ENCODE measurements around the gene RNLS. TPM values are rescaled to one million over a fixed set of nuclear protein-coding genes. Genes with fewer than 3 reads are reported as not detected.

Gene RNLS
- total and polyA plus RNA-seq, 7 donors, result 3.9 to 19.2 (median 8.8) TPM

DNA sequence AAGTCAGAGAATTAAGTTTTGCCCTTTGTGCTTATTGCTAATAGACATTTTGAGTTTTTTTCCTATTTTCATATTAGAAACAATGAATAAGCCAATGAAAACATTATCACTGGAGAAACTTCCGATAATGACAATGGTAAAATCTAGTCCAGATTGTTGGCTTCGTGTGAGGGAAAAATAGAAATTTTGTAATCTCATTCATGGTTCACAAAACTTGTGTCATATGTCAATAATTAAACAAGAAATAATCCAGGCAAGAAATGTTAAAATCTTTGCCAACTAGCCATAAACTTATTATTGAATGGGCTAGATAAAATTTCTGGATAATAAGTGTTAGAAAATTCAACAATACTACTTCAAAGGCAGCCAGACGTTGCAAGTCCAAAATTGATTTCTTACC is 36.6 kb downstream of the RNLS start:
- Histone ChIP-seq H3K27ac (no peak overlapping the region), H3K4me3 (no peak overlapping the region), H3K9me3 (no peaks in the 10 kb centered on the region), H3K36me3 (no peaks in the 10 kb centered on the region), H3K27me3 (no peaks in the 10 kb centered on the region), H3K4me1 (no peaks in the 10 kb centered on the region)
- no peak for TF ChIP-seq POLR2A (IDR thresholded peaks at IDR 0.05)
- TF ChIP-seq, protein P1, sequence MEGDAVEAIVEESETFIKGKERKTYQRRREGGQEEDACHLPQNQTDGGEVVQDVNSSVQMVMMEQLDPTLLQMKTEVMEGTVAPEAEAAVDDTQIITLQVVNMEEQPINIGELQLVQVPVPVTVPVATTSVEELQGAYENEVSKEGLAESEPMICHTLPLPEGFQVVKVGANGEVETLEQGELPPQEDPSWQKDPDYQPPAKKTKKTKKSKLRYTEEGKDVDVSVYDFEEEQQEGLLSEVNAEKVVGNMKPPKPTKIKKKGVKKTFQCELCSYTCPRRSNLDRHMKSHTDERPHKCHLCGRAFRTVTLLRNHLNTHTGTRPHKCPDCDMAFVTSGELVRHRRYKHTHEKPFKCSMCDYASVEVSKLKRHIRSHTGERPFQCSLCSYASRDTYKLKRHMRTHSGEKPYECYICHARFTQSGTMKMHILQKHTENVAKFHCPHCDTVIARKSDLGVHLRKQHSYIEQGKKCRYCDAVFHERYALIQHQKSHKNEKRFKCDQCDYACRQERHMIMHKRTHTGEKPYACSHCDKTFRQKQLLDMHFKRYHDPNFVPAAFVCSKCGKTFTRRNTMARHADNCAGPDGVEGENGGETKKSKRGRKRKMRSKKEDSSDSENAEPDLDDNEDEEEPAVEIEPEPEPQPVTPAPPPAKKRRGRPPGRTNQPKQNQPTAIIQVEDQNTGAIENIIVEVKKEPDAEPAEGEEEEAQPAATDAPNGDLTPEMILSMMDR (IDR thresholded peaks at IDR 0.05), result no peak
- no peak for TF ChIP-seq EP300 (IDR thresholded peaks at IDR 0.05)
- no peak for TF ChIP-seq POLR2AphosphoS5 (IDR thresholded peaks at IDR 0.05)
- 27 to 63% methylated on average over 3 of the region's 3 CpGs for WGBS, 2 donors
- intact Hi-C loops (cut with DNase I), result no loop called here
- no peak for DNase-seq

DNA sequence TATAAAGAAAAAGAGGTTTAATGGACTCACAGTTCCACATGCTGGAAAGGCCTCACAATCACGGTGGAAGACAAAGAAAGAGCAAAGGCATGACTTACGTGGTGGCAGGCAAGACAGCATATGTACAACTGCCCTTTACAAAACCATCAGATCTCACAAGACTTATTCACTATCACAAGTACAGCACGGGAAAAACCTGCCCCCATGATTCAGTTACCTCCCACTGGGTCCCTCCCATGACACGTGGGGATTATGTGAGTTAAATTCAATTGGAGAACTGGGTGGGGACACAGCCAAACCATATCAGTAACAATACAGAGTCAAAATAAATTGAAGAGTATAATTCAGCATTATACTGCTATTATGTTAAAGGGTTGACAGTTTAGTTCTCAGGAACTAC is 37.8 kb downstream of the RNLS start:
- no peak for DNase-seq
- Histone ChIP-seq H3K36me3 (no peaks in the 10 kb centered on the region), H3K4me3 (no peak overlapping the region), H3K4me1 (no peaks in the 10 kb centered on the region), H3K9me3 (no peaks in the 10 kb centered on the region), H3K27ac (no peak overlapping the region), H3K27me3 (no peaks in the 10 kb centered on the region)
- TF ChIP-seq, protein P1 (IDR thresholded peaks at IDR 0.05), result no peak
- TF ChIP-seq POLR2A (IDR thresholded peaks at IDR 0.05) (no peak), POLR2AphosphoS5 (IDR thresholded peaks at IDR 0.05) (no peak), EP300 (IDR thresholded peaks at IDR 0.05) (no peak)
- intact Hi-C loops (cut with DNase I), result no loop called here
- 66 to 78% methylated on average over 4 of the region's 4 CpGs for whole genome bisulfite sequencing, 2 donors

DNA sequence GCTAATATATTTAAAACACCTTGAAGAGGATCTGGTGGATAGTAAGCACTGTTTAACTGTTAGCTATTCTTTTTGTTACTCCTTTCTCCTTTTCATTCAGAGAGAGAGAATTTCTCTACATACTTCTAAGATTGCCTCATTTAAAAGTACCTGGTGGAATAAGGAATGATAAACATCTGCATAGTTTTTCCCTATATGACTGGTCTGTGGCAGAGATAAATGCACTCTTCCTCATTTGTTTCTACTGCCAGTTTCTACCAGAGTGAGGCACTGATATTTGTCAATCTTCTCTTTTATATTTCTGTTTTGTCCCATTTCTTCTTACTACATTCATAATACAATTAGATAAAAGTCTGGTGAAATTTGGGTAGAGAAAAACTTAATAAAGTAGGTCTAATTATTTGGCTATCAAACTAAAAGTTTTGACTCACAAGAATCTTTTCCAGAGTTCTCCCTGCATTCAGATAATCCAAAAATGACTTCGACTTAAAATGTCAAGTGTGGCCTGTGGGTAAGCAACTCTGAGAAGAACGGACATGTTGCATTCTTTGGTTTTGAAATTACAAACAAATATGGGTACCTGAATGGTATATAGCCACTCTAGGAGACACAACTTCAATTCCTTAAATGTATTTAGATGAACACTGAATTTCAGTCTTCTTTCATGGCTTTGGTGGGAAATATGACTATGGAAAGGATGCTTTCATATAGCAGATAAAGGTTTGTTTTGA is 38.8 kb downstream of the RNLS start:
- H3K4me1 ChIP-seq, result no peaks in the 10 kb centered on the region
- WGBS, 2 donors, result 93% methylated on average over 2 of the region's 2 CpGs
- no peaks in the 10 kb centered on the region for H3K36me3 ChIP-seq
- H3K9me3 ChIP-seq, result no peaks in the 10 kb centered on the region
- intact Hi-C loops (cut with DNase I), result no loop called here
- no peak overlapping the region for H3K27ac ChIP-seq
- H3K27me3 ChIP-seq, result no peaks in the 10 kb centered on the region
- TF ChIP-seq, protein P1 (IDR thresholded peaks at IDR 0.05), result no peak
- TF ChIP-seq POLR2A (IDR thresholded peaks at IDR 0.05) (no peak), POLR2AphosphoS5 (IDR thresholded peaks at IDR 0.05) (no peak), EP300 (IDR thresholded peaks at IDR 0.05) (no peak)
- DNase-seq, result no peak
- no peak overlapping the region for H3K4me3 ChIP-seq

DNA sequence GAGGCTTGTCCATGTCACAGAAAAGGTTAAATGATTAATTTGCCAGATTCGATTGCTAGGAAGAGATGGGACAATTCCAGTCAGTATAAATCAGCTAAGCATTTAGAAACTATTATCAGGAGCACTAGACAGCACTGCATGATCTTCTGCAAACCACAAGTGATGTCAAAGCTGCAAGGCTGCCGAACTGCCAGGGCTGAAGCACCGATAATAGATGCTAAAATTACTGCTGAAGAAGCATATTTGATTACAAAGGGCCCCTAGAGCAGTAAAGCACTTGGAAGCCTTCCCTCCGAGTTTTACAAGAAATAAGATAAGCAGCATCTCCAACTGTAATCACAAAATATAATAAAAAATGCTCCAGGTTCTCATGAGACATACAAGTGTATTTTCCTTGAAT is 40.6 kb downstream of the RNLS start:
- Histone ChIP-seq H3K27me3 (no peaks in the 10 kb centered on the region), H3K4me3 (no peak overlapping the region), H3K27ac (no peak overlapping the region), H3K36me3 (no peaks in the 10 kb centered on the region), H3K4me1 (no peaks in the 10 kb centered on the region), H3K9me3 (no peaks in the 10 kb centered on the region)
- 20 to 70% methylated on average over 4 of the region's 4 CpGs for WGBS, 2 donors
- TF ChIP-seq POLR2A (IDR thresholded peaks at IDR 0.05) (no peak), POLR2AphosphoS5 (IDR thresholded peaks at IDR 0.05) (no peak), EP300 (IDR thresholded peaks at IDR 0.05) (no peak)
- TF ChIP-seq, protein P1 (IDR thresholded peaks at IDR 0.05), result no peak
- DNase-seq, result no peak
- intact Hi-C loops (cut with DNase I), result no loop called here

Data from sigmoid colon (tissue), 7 donors.